CD4-positive, alpha-beta T cell treated with Interferon gamma for 1 hour (primary cell): ENCODE results near the gene RAD1.

Source experiments
- DNase-seq: peaks from one replicate; pipeline ENCODE4 v3.0.0-alpha.2; 2020

The RAD1 gene

GRCh38 chr5:34915856-34916192, 520 bp upstream of the RAD1 start:
- no peak for DNase-seq

- DNase-seq, result no peak
Observed at GRCh38 chr5:34914671-34915138, 599 bp downstream of the RAD1 start.

GRCh38 chr5:34913072-34913471, 2.2 kb downstream of the RAD1 start:
- no peak for DNase-seq

GRCh38 chr5:34905564-34905963, 9.7 kb downstream of the RAD1 start:
- DNase-seq, result no peak

- no peak for DNase-seq
Observed at GRCh38 chr5:34903260-34903659, 12.0 kb downstream of the RAD1 start.

- DNase-seq, result no peak
Observed at GRCh38 chr5:34900652-34901051, 14.7 kb downstream of the RAD1 start.

- no peak for DNase-seq
Observed at GRCh38 chr5:34899066-34899465, 16.2 kb downstream of the RAD1 start.

- peak; percentile 36 for DNase-seq
Observed at GRCh38 chr5:34898258-34898895, 16.9 kb downstream of the RAD1 start.

- DNase-seq, result no peak
Observed at GRCh38 chr5:34897646-34898045, 17.7 kb downstream of the RAD1 start.

- DNase-seq, result no peak
Observed at GRCh38 chr5:34895641-34896419, 19.5 kb downstream of the RAD1 start.

- DNase-seq, result no peak
Observed at GRCh38 chr5:34894716-34895115, 20.6 kb downstream of the RAD1 start.

- DNase-seq, result no peak
Observed at GRCh38 chr5:34892414-34892813, 22.9 kb downstream of the RAD1 start.

- no peak for DNase-seq
Observed at GRCh38 chr5:34891981-34892380, 23.3 kb downstream of the RAD1 start.

- DNase-seq, result no peak
Observed at GRCh38 chr5:34889394-34889793, 25.9 kb downstream of the RAD1 start.

GRCh38 chr5:34886392-34887119, 28.7 kb downstream of the RAD1 start:
- no peak for DNase-seq

- DNase-seq, result no peak
Observed at GRCh38 chr5:34881246-34881645, 34.1 kb downstream of the RAD1 start.

- DNase-seq, result no peak
Observed at GRCh38 chr5:34876275-34876674, 39.0 kb downstream of the RAD1 start.

GRCh38 chr5:34870382-34870781, 44.9 kb downstream of the RAD1 start:
- DNase-seq, result no peak

GRCh38 chr5:34869256-34869655, 46.0 kb downstream of the RAD1 start:
- no peak for DNase-seq

- no peak for DNase-seq
Observed at GRCh38 chr5:34868791-34869190, 46.5 kb downstream of the RAD1 start.

GRCh38 chr5:34867660-34868059, 47.6 kb downstream of the RAD1 start:
- DNase-seq, result no peak

- DNase-seq, result no peak
Observed at GRCh38 chr5:34866989-34867471, 48.3 kb downstream of the RAD1 start.

GRCh38 chr5:34865091-34865490, 50.2 kb downstream of the RAD1 start:
- DNase-seq, result no peak

GRCh38 chr5:34863946-34864345, 51.4 kb downstream of the RAD1 start:
- DNase-seq, result no peak
